HepG2 (cell line): ENCODE results near the gene FBXO11. TPM values are rescaled to one million over a fixed set of nuclear protein-coding genes. Genes with fewer than 3 reads are reported as not detected.
A peak's percentile ranks its signal among the peaks of the same experiment; 100 is the strongest.

Experiments used
- EEA1 ChIP-seq: sonication (generic); formaldehyde crosslinking; IDR thresholded peaks from 2 replicates; pipeline ENCODE4 v1.5.1; 2020; ENCODE audit warnings: mild to moderate bottlenecking, missing genetic modification reagents, borderline replicate concordance
- FOXJ3 ChIP-seq: sonication (generic); formaldehyde crosslinking; IDR thresholded peaks from 2 replicates; pipeline ENCODE4 v1.4.0; 2020; ENCODE audit warnings: missing genetic modification reagents, mild to moderate bottlenecking, borderline replicate concordance
- HCFC1 ChIP-seq: fragments of 150-350 bp; IDR thresholded peaks from 2 replicates; pipeline ENCODE4 v1.6.1; 2014; ENCODE audit warnings: low read depth, low read length
- KLF15 ChIP-seq: sonication (generic); formaldehyde crosslinking; IDR thresholded peaks from 2 replicates; pipeline ENCODE4 v1.8.1; 2023; ENCODE audit warnings: borderline replicate concordance, mild to moderate bottlenecking, inconsistent platforms, missing genetic modification reagents, mixed read lengths
- LBX2 ChIP-seq: sonication (generic); formaldehyde crosslinking; IDR thresholded peaks from 2 replicates; pipeline ENCODE4 v1.5.0; 2020; ENCODE audit warnings: missing genetic modification reagents, mild to moderate bottlenecking, borderline replicate concordance
- MAFG ChIP-seq: sonication (generic); formaldehyde crosslinking; IDR thresholded peaks from 2 replicates; pipeline ENCODE4 v1.5.1; 2020; ENCODE audit warnings: mild to moderate bottlenecking, missing genetic modification reagents
- PHF21A ChIP-seq: sonication (generic); formaldehyde crosslinking; IDR thresholded peaks from 2 replicates; pipeline ENCODE4 v1.5.0; 2020; ENCODE audit warnings: mild to moderate bottlenecking, missing genetic modification reagents
- POLR2G ChIP-seq: fragments of 200-400 bp; formaldehyde crosslinking; IDR thresholded peaks from 2 replicates; pipeline ENCODE4 v1.6.1; 2018; ENCODE audit warnings: mild to moderate bottlenecking, low read depth, low read length, moderate library complexity
- REPIN1 ChIP-seq: sonication (generic); formaldehyde crosslinking; IDR thresholded peaks from 2 replicates; pipeline ENCODE4 v1.8.0; 2022; ENCODE audit warnings: missing genetic modification reagents, low read depth, mild to moderate bottlenecking, borderline replicate concordance
- SOX5 ChIP-seq: IDR thresholded peaks from 2 replicates; pipeline ENCODE4 v1.6.1; 2016; ENCODE audit warnings: borderline replicate concordance
- TMF1 ChIP-seq: sonication (generic); formaldehyde crosslinking; IDR thresholded peaks from 2 replicates; pipeline ENCODE4 v1.8.1; 2022; ENCODE audit warnings: low read depth, missing genetic modification reagents
- ZFP1 ChIP-seq: IDR thresholded peaks from 2 replicates; pipeline ENCODE4 v1.6.1; 2016
- ZNF275 ChIP-seq: sonication (generic); formaldehyde crosslinking; IDR thresholded peaks from 2 replicates; pipeline ENCODE4 v1.8.0; 2022; ENCODE audit warnings: missing genetic modification reagents, mild to moderate bottlenecking, inconsistent platforms, borderline replicate concordance
- ZNF484 ChIP-seq: sonication (generic); formaldehyde crosslinking; IDR thresholded peaks from 2 replicates; pipeline ENCODE4 v1.5.1; 2020; ENCODE audit warnings: mild to moderate bottlenecking, low read depth, missing genetic modification reagents, borderline replicate concordance
- ZNF550 ChIP-seq: sonication (generic); formaldehyde crosslinking; IDR thresholded peaks from 2 replicates; pipeline ENCODE4 v1.4.0; 2020; ENCODE audit warnings: mild to moderate bottlenecking, missing genetic modification reagents, borderline replicate concordance
- ZNF703 ChIP-seq: sonication (generic); formaldehyde crosslinking; IDR thresholded peaks from 2 replicates; pipeline ENCODE4 v1.5.1; 2020; ENCODE audit warnings: missing genetic modification reagents, mild to moderate bottlenecking, moderate library complexity, borderline replicate concordance
- ZNF839 ChIP-seq: sonication (generic); formaldehyde crosslinking; IDR thresholded peaks from 2 replicates; pipeline ENCODE4 v1.4.0; 2020; ENCODE audit warnings: missing genetic modification reagents, mild to moderate bottlenecking, borderline replicate concordance
- ZNF841 ChIP-seq: sonication (generic); formaldehyde crosslinking; IDR thresholded peaks from 2 replicates; pipeline ENCODE4 v1.8.1; 2023; ENCODE audit warnings: missing genetic modification reagents, borderline replicate concordance
- polyA plus RNA-seq, 8 experiments: library from polyadenylated mRNA; depleted of rRNA in 3 of 8; stranded (reverse) in 7 of 8; unstranded in 1 of 8; fragments of >200 nt; fragmentation: Illumina TruSeq in 4 of 8; extraction: Trizol in 4 of 8; gene quantifications; 2 replicates each; pipeline versions ENCODE4 v1.2.1 to v1.2.3, GENCODE V29; 2011 to 2016; ENCODE audit warnings: low read depth in 4 of 8, missing spikeins in 1 of 8, mixed read lengths in 1 of 8; ENCODE audit not compliant: insufficient read depth in 1 of 8
- total RNA-seq, 5 experiments: library from RNA; depleted of rRNA; stranded (reverse); fragments of >200 nt; fragmentation: Illumina TruSeq; extraction: Trizol; gene quantifications; 2 replicates each; pipeline ENCODE4 v1.2.3, GENCODE V29; 2016; ENCODE audit warnings: low read depth in 1 of 5
- TF ChIP-seq, protein P1 (sequence below): sonication (generic); formaldehyde crosslinking; IDR thresholded peaks from 2 replicates; pipeline ENCODE4 v1.5.0; 2020; ENCODE audit warnings: missing genetic modification reagents, mild to moderate bottlenecking, borderline replicate concordance
- TF ChIP-seq, protein P2 (sequence below): sonication (generic); formaldehyde crosslinking; IDR thresholded peaks from 2 replicates; pipeline ENCODE4 v1.8.0; 2023; ENCODE audit warnings: mild to moderate bottlenecking, missing genetic modification reagents

The FBXO11 gene
- total and polyA plus RNA-seq, 2 of the 13 experiments (the other 11 are each of a cell fraction or from before 2014, with no cell fraction given), result 27.9 to 47.6 TPM

- TF ChIP-seq PHF21A, result peak; percentile 75
- TF ChIP-seq LBX2 (CRISPR knock-in tag), result peak; percentile 54; the same call in 1 of the 2 replicates
- no peak for TF ChIP-seq ZFP1
- TF ChIP-seq EEA1 (CRISPR knock-in tag), result peak; percentile 91; the same call in 1 of the 2 replicates
- peak; percentile 99 for TF ChIP-seq TMF1 (CRISPR knock-in tag)
- peak; percentile 48; the same call in 1 of the 2 replicates for TF ChIP-seq ZNF839
- peak; percentile 96 for TF ChIP-seq ZNF550 (CRISPR knock-in tag)
- TF ChIP-seq, protein P1, sequence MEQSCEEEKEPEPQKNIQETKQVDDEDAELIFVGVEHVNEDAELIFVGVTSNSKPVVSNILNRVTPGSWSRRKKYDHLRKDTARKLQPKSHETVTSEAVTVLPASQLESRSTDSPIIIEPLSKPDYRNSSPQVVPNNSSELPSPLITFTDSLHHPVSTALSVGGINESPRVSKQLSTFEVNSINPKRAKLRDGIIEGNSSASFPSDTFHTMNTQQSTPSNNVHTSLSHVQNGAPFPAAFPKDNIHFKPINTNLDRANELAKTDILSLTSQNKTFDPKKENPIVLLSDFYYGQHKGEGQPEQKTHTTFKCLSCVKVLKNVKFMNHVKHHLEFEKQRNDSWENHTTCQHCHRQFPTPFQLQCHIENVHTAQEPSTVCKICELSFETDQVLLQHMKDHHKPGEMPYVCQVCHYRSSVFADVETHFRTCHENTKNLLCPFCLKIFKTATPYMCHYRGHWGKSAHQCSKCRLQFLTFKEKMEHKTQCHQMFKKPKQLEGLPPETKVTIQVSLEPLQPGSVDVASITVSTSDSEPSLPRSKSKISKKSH (CRISPR knock-in tag), result peak; percentile 68; the same call in 1 of the 2 replicates
- no peak; the same call in 1 of the 2 replicates for TF ChIP-seq MAFG
- TF ChIP-seq, protein P2, sequence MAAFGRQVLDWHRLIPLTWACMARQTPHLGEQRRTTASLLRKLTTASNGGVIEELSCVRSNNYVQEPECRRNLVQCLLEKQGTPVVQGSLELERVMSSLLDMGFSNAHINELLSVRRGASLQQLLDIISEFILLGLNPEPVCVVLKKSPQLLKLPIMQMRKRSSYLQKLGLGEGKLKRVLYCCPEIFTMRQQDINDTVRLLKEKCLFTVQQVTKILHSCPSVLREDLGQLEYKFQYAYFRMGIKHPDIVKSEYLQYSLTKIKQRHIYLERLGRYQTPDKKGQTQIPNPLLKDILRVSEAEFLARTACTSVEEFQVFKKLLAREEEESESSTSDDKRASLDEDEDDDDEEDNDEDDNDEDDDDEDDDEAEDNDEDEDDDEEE (CRISPR knock-in tag), result peak; percentile 93; the same call in 1 of the 2 replicates
- TF ChIP-seq POLR2G, result peak; percentile 75
- TF ChIP-seq ZNF484 (CRISPR knock-in tag), result peak; percentile 87
- peak; percentile 71; the same call in 1 of the 2 replicates for TF ChIP-seq ZNF841 (CRISPR knock-in tag)
- peak; percentile 39; the same call in 1 of the 2 replicates for TF ChIP-seq FOXJ3 (CRISPR knock-in tag)
- no peak for TF ChIP-seq HCFC1
- no peak for TF ChIP-seq SOX5 (CRISPR knock-in tag)
- peak; percentile 64; the same call in 1 of the 2 replicates for TF ChIP-seq KLF15 (CRISPR knock-in tag)
- TF ChIP-seq REPIN1 (CRISPR knock-in tag), result peak; percentile 85
- peak; percentile 74 for TF ChIP-seq ZNF275
- peak; percentile 76; the same call in 1 of the 2 replicates for TF ChIP-seq ZNF703 (CRISPR knock-in tag)
Measured at GRCh38 chr2:47782671-47783485, 123.4 kb downstream of the FBXO11 start, which contains the start of gene MSH6 (continued).
